SH-SY5Y (cell line): ENCODE results near the gene THADA.

Source experiments
- GATA2 ChIP-seq: IDR thresholded peaks from 2 replicates; pipeline ENCODE4 v1.6.1; 2011; ENCODE audit warnings: mild to moderate bottlenecking, low read depth, low read length
- GATA3 ChIP-seq: IDR thresholded peaks from 2 replicates; pipeline ENCODE4 v1.6.1; 2011; ENCODE audit warnings: low read depth, mild to moderate bottlenecking, low read length, moderate library complexity

- TF ChIP-seq GATA2 (no peak), GATA3 (no peak)
Measured at GRCh38 chr2:43405829-43406228, 190.0 kb downstream of the THADA start.
